OCI-LY1 (cell line): ENCODE data around the gene NUDT4.

Experiments
- CTCF ChIP-seq: fragments of 200-600 bp; sonication (generic), shearing (Covaris generic); IDR thresholded peaks from 2 replicates; pipeline ENCODE4 v1.5.1; 2017; ENCODE audit warnings: mild to moderate bottlenecking, antibody characterized with exemption, low read length, moderate library complexity, mixed read lengths
- EZH2 ChIP-seq: fragments of 200-600 bp; sonication (generic), shearing (Covaris generic); IDR thresholded peaks from 2 replicates; pipeline ENCODE4 v1.8.0; 2017; ENCODE audit warnings: borderline replicate concordance, mixed run types, mild to moderate bottlenecking, antibody characterized with exemption, low read length, moderate library complexity, mixed read lengths

DNA sequence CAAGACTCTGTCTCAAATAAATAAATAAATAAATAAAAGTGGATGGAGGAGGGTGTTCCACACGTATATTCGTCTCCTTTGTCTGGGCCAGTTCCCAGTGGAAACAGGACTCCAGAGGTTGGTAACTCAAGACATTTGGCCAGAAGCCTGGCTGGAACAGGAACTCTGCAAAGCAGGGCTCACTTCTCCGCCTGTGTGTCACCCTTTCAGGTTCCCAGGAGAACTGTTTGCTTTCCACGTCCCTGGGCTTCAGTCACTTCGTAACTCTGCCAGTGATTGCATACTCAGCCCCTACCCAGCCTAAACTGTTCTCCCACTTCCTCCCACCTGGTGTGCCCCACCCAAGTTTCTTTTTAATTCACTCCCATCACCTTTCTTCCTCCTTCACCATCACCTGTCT, 71.1 kb downstream of the NUDT4 start:
- TF ChIP-seq EZH2 (no peak), CTCF (no peak)
